Measurements from ENCODE around the gene RIMOC1. TPM values are rescaled to one million over a fixed set of nuclear protein-coding genes. Genes with fewer than 3 reads are reported as not detected.

RIMOC1 gene
- total RNA-seq, 2 experiments from 2014 or later: 8.5 to 29.7 TPM

- no peaks in the 10 kb centered on the region for H3K79me2 ChIP-seq (ENCODE audit: insufficient read depth, low read depth, low read length)
- peaks cover 96% of the 10 kb centered on the region for H3K36me3 ChIP-seq (ENCODE audit: insufficient read depth, low read length)
- no TSS peak for BruUV-seq (replicated peaks)
- H3K9me2 ChIP-seq (ENCODE audit: insufficient read depth, low read length): no peaks in the 10 kb centered on the region
- no peaks in the 10 kb centered on the region for H4K20me1 ChIP-seq (ENCODE audit: insufficient read depth, low read length)
- H3K27ac ChIP-seq (ENCODE audit: low read depth, low read length, poor library complexity, severe bottlenecking): no peak overlapping the region
- no peak for TF ChIP-seq CTCF (conservative IDR thresholded peaks at IDR 0.05; ENCODE audit: low read length)
- peaks cover 4% of the 10 kb centered on the region for H3K4me1 ChIP-seq (ENCODE audit: insufficient read depth, low read length, poor library complexity, severe bottlenecking)
- ChIA-PET CTCF (ENCODE audit: unreplicated experiment) (no interaction called here), POLR2A (no interaction called here)
- no peak overlapping the region for H3K4me2 ChIP-seq (ENCODE audit: low read length)
- H2AFZ ChIP-seq (ENCODE audit: low read length): no peak overlapping the region
- H3K4me3 ChIP-seq (ENCODE audit: low read depth, low read length, poor library complexity, severe bottlenecking): no peak overlapping the region
- H3K9me3 ChIP-seq (ENCODE audit: low read length): peaks cover 10% of the 10 kb centered on the region; the same call in 1 of the 2 replicates
- DNase-seq (ENCODE audit: low spot score): no peak
- intact Hi-C loops (cut with micrococcal nuclease; ENCODE audit: unreplicated experiment): no loop called here
Observed at GRCh38 chr5:41918105-41918504, 14.0 kb downstream of the RIMOC1 start.

GRCh38 chr5:41921166-41921565 is 17.0 kb downstream of the RIMOC1 start:
- H3K9me3 ChIP-seq (ENCODE audit: low read length): no peaks in the 10 kb centered on the region
- BruUV-seq (replicated peaks): no TSS peak
- ChIA-PET CTCF (ENCODE audit: unreplicated experiment) (no interaction called here), POLR2A (interaction anchor here (1.3 to 1.6 kb wide), 2 partner anchors 11 to 18 kb away, joined by 3 to 6 read pairs; no protein-coding TSS in a partner anchor)
- H3K27ac ChIP-seq (ENCODE audit: low read depth, low read length, poor library complexity, severe bottlenecking): no peak overlapping the region
- no peaks in the 10 kb centered on the region for H4K20me1 ChIP-seq (ENCODE audit: insufficient read depth, low read length)
- H3K4me2 ChIP-seq (ENCODE audit: low read length): no peak overlapping the region
- no peak overlapping the region for H3K4me3 ChIP-seq (ENCODE audit: low read depth, low read length, poor library complexity, severe bottlenecking)
- H3K9me2 ChIP-seq (ENCODE audit: insufficient read depth, low read length): no peaks in the 10 kb centered on the region
- intact Hi-C loops (cut with micrococcal nuclease; ENCODE audit: unreplicated experiment): no loop called here
- no peak for DNase-seq (ENCODE audit: low spot score)
- no peak overlapping the region for H2AFZ ChIP-seq (ENCODE audit: low read length)
- H3K4me1 ChIP-seq (ENCODE audit: insufficient read depth, low read length, poor library complexity, severe bottlenecking): peaks cover 4% of the 10 kb centered on the region
- H3K36me3 ChIP-seq (ENCODE audit: insufficient read depth, low read length): peaks cover 68% of the 10 kb centered on the region
- TF ChIP-seq EZH2phosphoT487 (IDR thresholded peaks at IDR 0.05; ENCODE audit: borderline replicate concordance, low read depth, low read length) (no peak), CTCF (conservative IDR thresholded peaks at IDR 0.05; ENCODE audit: low read length) (no peak)
- no peaks in the 10 kb centered on the region for H3K79me2 ChIP-seq (ENCODE audit: insufficient read depth, low read depth, low read length)

DNA sequence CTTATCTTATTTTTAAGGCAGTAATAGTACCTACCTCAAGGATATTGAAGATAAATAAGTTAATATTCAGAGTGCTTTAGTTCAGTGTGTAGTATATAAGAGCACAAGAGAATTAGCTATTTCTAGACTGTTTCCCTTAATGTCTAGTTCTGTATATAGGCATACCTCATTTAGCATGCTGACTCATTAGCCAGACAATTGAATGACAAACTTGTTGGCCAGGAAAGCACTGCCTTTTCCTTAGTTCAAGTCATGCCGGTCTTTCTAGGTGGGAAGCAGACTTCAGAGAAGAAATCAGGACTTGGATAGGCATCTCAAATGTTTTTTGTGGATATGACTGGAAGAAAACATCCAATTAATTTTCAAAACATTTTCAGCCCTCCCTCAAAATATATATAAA is 17.7 kb downstream of the RIMOC1 start:
- intact Hi-C loops (cut with micrococcal nuclease; ENCODE audit: unreplicated experiment): no loop called here

More for the DNA sequence above, 17.7 kb downstream of the RIMOC1 start:
- Histone ChIP-seq H3K4me3 (ENCODE audit: low read depth, low read length, poor library complexity, severe bottlenecking) (no peak overlapping the region), H3K9me2 (ENCODE audit: insufficient read depth, low read length) (no peaks in the 10 kb centered on the region), H3K27ac (ENCODE audit: low read depth, low read length, poor library complexity, severe bottlenecking) (no peak overlapping the region), H3K4me1 (ENCODE audit: insufficient read depth, low read length, poor library complexity, severe bottlenecking) (peaks cover 4% of the 10 kb centered on the region), H3K36me3 (ENCODE audit: insufficient read depth, low read length) (peaks cover 61% of the 10 kb centered on the region), H3K9me3 (ENCODE audit: low read length) (no peaks in the 10 kb centered on the region), H3K4me2 (ENCODE audit: low read length) (no peak overlapping the region), H4K20me1 (ENCODE audit: insufficient read depth, low read length) (no peaks in the 10 kb centered on the region), H3K79me2 (ENCODE audit: insufficient read depth, low read depth, low read length) (no peaks in the 10 kb centered on the region), H2AFZ (ENCODE audit: low read length) (no peak overlapping the region)
- no peak for DNase-seq (ENCODE audit: low spot score)
- ChIA-PET POLR2A (no interaction called here), CTCF (ENCODE audit: unreplicated experiment) (no interaction called here)
- TF ChIP-seq CTCF (conservative IDR thresholded peaks at IDR 0.05; ENCODE audit: low read length) (no peak), EZH2phosphoT487 (IDR thresholded peaks at IDR 0.05; ENCODE audit: borderline replicate concordance, low read depth, low read length) (no peak)
- BruUV-seq (replicated peaks): no TSS peak
